NCI-H526 treated with DMSO at 0.1 percent for 48 hours (cell line): ENCODE measurements around the gene ZDHHC19.
"Not testable (repeated sequence)": the region's sequence is repeated elsewhere in the genome, so short reads cannot be mapped to it uniquely, and the experiment has no call there.

Experiments
- DNase-seq: peaks from one replicate; lab custom pipeline; 2025; lab: John Stamatoyannopoulos, UW

ZDHHC19 gene

DNA sequence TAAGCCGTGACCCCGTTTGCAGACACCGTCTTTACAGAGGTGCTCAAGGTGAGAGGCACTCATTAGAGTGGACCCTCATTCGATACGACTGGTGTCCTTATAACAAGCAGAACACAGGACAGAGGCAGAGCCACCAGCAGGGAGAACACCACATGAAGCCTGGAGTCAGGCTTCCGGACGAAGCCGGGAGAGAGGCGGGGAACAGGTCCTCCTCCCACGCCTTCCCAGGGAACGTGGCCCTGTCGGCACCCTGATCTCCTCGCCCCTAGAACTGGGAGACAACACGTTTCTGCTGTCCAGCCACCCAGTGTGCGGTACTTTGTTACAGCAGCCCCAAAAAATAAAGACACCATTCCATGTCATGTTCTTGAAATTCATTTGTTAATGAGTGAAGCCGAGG lies 33.6 kb downstream of the ZDHHC19 start:
- no peak for DNase-seq

GRCh38 chr3:196175722-196176121 lies 35.5 kb downstream of the ZDHHC19 start:
- no peak for DNase-seq

GRCh38 chr3:196175116-196175625 lies 36.0 kb downstream of the ZDHHC19 start:
- DNase-seq = no peak

DNA sequence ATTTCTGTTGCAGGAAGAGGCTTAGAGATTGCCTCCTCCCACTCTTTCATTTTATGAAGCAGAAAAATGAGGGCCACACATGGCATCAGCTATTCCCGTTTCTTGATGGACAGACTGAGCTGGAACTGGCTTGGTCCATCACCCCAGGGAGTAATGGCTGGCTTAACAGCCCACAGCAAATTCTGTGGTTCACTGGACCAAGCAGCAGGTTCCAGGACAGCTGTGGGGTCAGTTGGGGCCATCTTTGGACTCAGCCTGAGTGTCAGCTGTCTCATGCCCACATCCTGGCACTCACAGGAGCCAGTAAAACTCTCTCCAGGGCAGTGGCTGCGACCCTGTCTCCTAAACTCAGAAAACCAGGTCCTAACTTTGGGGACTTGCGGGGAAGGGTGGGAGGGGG lies 36.5 kb downstream of the ZDHHC19 start:
- no peak for DNase-seq

- DNase-seq = not testable (repeated sequence)
Observed at GRCh38 chr3:196170296-196170695, 40.9 kb downstream of the ZDHHC19 start.

DNA sequence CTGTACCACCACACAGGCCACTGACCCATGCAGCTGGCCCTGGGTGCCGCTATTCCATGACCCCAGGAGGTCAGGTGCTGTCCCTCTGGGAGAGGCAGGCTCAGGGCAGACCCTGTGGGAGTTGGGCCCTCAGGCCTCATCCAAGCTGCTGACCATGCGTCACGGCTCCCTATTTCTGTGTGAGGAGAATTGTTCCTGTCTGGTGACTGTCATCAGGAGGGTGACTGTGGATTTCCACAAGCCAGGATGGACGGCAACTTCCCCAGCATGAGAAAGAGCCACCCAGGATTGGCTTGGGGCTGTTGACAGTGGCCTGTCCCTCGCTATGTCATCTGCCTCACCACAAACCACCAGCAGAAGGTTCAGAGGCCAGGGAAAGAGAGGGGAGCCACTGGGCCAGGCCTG lies 41.4 kb downstream of the ZDHHC19 start:
- no peak for DNase-seq

- DNase-seq = no peak
Observed at GRCh38 chr3:196168808-196169391, 42.3 kb downstream of the ZDHHC19 start.

DNA sequence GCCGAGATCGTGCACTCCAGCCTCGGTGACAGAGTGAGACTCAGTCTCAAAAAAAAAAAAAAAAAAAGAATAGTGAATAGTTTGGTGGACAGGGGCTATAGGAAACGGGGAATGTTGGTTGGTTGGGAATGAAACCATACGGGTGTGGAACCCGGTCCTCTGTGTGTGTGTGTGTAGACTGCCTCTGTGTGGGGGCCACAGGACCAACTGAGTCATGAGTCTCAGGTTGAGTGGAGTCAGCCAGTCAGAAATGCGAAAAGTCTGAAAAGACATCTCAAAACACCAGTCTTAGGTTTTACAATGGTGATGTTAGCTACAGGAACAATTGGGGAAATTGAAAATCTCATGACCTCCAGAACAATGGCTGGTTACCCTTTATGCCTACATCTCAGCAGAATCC lies 44.5 kb downstream of the ZDHHC19 start:
- no peak for DNase-seq

- DNase-seq = no peak
Observed at GRCh38 chr3:196165850-196166249, 45.4 kb downstream of the ZDHHC19 start.

GRCh38 chr3:196165006-196165575 lies 46.1 kb downstream of the ZDHHC19 start:
- not testable (repeated sequence) for DNase-seq

- DNase-seq = no peak
Observed at GRCh38 chr3:196164576-196164975, 46.6 kb downstream of the ZDHHC19 start.

DNA sequence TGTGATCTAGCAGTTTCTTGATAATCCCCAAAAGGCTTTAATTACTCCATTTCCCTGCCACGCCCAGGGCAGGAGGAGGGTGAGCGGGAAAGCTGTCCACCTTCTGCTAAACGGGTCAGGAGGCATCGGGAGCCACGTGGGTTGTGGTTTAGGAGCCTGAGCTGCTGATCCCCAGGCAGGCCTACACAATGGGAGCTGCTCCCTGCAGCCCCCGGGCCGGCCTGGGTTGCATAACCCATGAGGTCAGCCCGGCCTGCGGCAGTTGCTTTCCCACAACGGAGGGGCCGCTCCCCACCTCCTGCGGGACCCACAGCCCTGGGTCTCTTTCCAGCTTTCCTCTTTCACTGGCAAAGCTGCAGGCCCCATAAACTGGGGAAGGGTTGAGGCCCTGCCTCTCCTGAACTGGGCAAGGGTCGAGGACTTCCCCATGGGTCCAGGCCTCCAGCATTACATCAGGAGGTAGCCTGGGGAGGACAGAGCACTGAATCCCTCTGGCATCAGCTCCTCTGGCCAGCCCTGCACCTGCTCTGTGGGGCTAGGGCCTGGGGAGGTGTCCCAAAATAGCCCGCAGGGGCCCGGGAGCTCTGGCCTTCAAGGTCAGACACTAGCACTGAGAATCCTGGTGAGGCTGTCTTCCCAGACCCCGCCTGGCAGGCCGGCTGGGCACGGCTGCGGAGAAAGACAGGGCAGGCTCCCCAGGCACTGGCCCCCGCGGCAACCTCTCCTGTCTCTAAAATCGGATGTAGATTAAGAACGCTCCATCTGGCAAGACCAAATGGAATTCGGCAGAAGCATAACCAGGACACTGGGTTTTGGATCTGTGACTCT lies 47.3 kb downstream of the ZDHHC19 start:
- no peak for DNase-seq

DNA sequence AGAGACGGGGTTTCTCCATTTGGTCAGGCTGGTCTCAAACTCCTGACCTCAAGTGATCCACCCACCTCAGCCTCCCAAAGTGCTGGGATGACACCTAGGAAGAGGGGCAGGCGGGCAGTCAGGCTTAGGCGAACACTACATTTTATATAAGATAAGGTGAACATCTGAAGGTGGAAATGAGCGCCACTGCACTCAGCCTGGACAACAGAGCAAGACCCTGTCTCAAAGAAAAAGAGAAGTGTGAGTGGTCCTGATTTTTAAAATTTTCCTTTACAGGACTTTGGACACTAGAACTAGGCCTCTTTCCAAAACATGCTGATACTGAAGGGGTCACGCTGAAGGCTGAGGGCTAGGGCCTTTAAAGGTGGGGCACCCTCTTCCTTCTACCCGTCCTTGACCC lies 48.0 kb downstream of the ZDHHC19 start:
- DNase-seq = no peak

DNA sequence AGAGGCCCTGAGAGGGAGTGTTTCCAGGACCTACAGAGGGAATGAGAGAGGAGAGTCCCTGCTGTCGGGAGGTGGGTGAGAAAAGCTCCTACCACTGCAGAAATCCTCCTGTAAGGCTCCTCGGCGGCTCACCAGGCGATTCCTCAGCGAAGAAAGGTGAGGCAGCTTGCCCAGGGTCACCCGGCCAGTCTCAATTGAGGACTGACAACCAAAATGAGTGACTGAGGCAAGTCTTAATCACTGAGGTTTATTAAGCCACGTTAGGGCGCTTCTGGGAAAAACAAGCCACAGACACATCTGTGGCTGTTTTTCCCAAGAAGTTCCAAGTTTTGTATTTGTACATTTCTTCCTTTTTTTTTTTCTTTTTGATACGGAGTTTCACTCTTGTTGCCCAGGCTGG lies 48.5 kb downstream of the ZDHHC19 start:
- DNase-seq = no peak

- no peak for DNase-seq
Observed at GRCh38 chr3:196159952-196160804, 51.0 kb downstream of the ZDHHC19 start.

- DNase-seq = no peak
Observed at GRCh38 chr3:196159526-196159925, 51.7 kb downstream of the ZDHHC19 start.

DNA sequence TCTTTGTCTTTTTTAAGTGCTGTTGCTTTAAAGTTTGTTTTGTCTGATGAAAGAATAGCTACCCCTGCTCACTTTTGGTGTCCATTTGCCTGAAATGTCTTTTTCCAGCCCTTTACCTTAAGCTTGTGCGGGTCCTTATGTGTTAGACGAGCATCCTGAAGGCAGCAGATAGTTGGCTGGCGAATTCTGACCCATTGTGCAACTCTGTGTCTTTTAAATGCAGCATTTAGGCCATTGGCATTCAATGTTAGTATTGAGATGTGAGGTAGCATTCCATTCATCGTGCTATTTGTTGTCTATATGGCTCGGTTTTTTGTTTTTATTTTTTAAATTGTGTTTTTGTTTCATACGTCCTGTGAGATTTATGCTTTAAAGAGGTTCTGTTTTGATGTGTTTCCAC lies 55.0 kb downstream of the ZDHHC19 start:
- DNase-seq = no peak

DNA sequence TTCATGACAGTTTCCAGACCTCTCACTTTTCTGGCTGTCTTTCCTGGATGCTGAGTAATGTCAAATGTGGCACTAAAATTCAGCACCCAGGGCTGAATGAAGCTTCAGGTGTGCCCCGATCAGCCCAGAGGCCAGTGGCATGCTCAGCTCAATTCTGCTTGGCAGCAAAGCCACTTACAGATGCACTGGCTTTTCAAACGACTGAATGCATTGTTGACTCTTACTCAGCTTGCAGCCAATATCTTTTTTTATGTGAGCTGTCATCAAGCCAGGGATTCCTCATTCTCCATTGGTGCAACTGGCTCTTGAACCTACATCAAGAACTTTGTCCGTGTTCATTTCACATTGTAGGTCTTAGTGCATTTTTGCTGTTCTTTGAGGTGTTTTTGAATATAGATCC lies 60.7 kb downstream of the ZDHHC19 start:
- no peak for DNase-seq

DNA sequence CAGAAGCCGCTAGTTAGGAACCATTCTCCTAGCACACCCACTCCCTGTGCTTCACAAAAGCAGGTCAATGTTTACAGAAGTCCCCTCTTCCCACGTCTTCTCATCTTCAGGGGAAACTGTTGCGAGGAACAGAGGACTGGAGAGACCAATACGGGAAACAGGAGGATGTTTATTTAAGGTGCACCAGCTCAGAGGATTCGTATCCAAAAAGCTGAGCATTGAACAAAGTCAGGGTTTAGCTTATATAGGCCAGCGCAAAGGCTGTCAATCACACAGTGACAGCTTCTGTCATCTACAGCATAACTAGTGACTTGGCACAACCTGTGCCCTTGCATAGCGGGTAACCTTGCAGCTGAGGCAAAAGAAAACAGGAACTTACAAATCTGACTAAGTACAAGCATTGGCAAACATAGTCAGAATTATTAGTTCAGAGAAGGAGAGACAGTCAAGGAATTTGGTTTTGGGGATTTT lies 61.3 kb downstream of the ZDHHC19 start:
- no peak for DNase-seq

DNA sequence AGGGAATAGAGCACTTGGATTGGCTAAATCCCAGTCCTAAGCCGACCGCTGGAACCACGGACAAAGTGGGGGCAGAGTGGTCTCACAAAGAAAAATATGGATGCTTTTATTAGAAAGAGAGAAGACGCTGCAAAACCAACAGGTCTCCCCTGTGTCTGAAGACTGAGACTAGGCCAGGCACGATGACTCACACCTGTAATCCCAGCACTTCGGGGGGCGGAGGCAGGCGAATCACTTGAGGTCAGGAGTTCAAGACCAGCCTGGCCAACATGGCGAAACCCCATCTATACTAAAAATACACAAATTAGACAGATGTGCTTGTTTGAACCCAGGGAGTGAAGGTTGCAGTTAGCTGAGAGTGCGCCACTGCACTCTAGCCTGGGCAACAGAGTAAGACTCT lies 61.8 kb downstream of the ZDHHC19 start:
- no peak for DNase-seq
